BE2C (cell line): Measurements from ENCODE around the gene CCDC121.
"Not testable (repeated sequence)": the region's sequence is repeated elsewhere in the genome, so short reads cannot be mapped to it uniquely, and the experiment has no call there.

ENCODE experiments used
- DNase-seq: peaks from one replicate; pipeline ENCODE4 v3.0.0-alpha.2; 2020
- H3K27me3 ChIP-seq: fragments of 250-450 bp; sonication (Bioruptor Pico); 2 replicates; pipeline ENCODE4 v1.5.1; 2020; ENCODE audit warnings: mild to moderate bottlenecking
- H3K36me3 ChIP-seq: fragments of 250-450 bp; sonication (Bioruptor Pico); 2 replicates; pipeline ENCODE4 v1.5.1; 2020; ENCODE audit warnings: mild to moderate bottlenecking
- H3K4me1 ChIP-seq: fragments of 250-450 bp; sonication (Bioruptor Pico); 2 replicates; pipeline ENCODE4 v1.5.1; 2020
- H3K4me3 ChIP-seq: 2 replicates; pipeline ENCODE4 v1.5.1; 2011; ENCODE audit warnings: low read depth, low read length
- H3K9me3 ChIP-seq: fragments of 250-450 bp; sonication (Bioruptor Pico); 2 replicates; pipeline ENCODE4 v1.5.1; 2020
- CTCF ChIP-seq: IDR thresholded peaks from 2 replicates; pipeline ENCODE4 v1.5.1; 2012; ENCODE audit warnings: mild to moderate bottlenecking, low read depth, low read length

The CCDC121 gene

GRCh38 chr2:27627963-27628766 is 647 bp downstream of the CCDC121 start:
- DNase-seq: no peak
- no peaks in the 10 kb centered on the region for H3K9me3 ChIP-seq
- no peaks in the 10 kb centered on the region for H3K27me3 ChIP-seq
- TF ChIP-seq CTCF: no peak
- H3K4me1 ChIP-seq: no peaks in the 10 kb centered on the region
- H3K36me3 ChIP-seq: peaks cover 14% of the 10 kb centered on the region
- peak overlapping the region; percentile 88 for H3K4me3 ChIP-seq

- not testable (repeated sequence) for H3K4me1 ChIP-seq, H3K4me3 ChIP-seq, H3K9me3 ChIP-seq, H3K27me3 ChIP-seq, DNase-seq
- H3K36me3 ChIP-seq: peaks cover 19% of the 10 kb centered on the region
Measured at GRCh38 chr2:27626921-27627320, 1.9 kb downstream of the CCDC121 start.

- peaks cover 20% of the 10 kb centered on the region for H3K36me3 ChIP-seq
- not testable (repeated sequence) for H3K4me1 ChIP-seq, H3K4me3 ChIP-seq, DNase-seq, H3K9me3 ChIP-seq, H3K27me3 ChIP-seq
Measured at GRCh38 chr2:27626323-27626722, 2.5 kb downstream of the CCDC121 start.

GRCh38 chr2:27624943-27625342 is 3.9 kb downstream of the CCDC121 start:
- TF ChIP-seq CTCF: no peak
- H3K4me1 ChIP-seq: no peaks in the 10 kb centered on the region
- H3K27me3 ChIP-seq: no peaks in the 10 kb centered on the region
- H3K9me3 ChIP-seq: no peaks in the 10 kb centered on the region
- no peak overlapping the region for H3K4me3 ChIP-seq
- H3K36me3 ChIP-seq: peaks cover 24% of the 10 kb centered on the region
- no peak for DNase-seq

- Histone ChIP-seq H3K36me3 (peaks cover 33% of the 10 kb centered on the region), H3K4me3 (no peak overlapping the region), H3K4me1 (no peaks in the 10 kb centered on the region), H3K27me3 (no peaks in the 10 kb centered on the region), H3K9me3 (no peaks in the 10 kb centered on the region)
- no peak for TF ChIP-seq CTCF
- no peak for DNase-seq
Measured at GRCh38 chr2:27622921-27623384, 5.9 kb downstream of the CCDC121 start.

GRCh38 chr2:27621524-27621923 is 7.3 kb downstream of the CCDC121 start:
- no peak for DNase-seq
- peaks cover 44% of the 10 kb centered on the region for H3K36me3 ChIP-seq
- TF ChIP-seq CTCF: 0 out of 2 replicates have a peak, but pooled peaks have one; percentile 9

GRCh38 chr2:27615316-27615715 is 13.5 kb downstream of the CCDC121 start:
- Histone ChIP-seq H3K27me3 (no peaks in the 10 kb centered on the region), H3K4me1 (no peaks in the 10 kb centered on the region), H3K9me3 (no peaks in the 10 kb centered on the region), H3K4me3 (no peak overlapping the region), H3K36me3 (peaks cover 37% of the 10 kb centered on the region)
- DNase-seq: no peak
- TF ChIP-seq CTCF: no peak

More at GRCh38 chr2:27621524-27621923, 7.3 kb downstream of the CCDC121 start:
- Histone ChIP-seq H3K4me3 (no peak overlapping the region), H3K27me3 (no peaks in the 10 kb centered on the region), H3K9me3 (no peaks in the 10 kb centered on the region), H3K4me1 (no peaks in the 10 kb centered on the region)
